NB4 (cell line): ENCODE data around the gene ANKRD6.

Experiments
- CTCF ChIP-seq: IDR thresholded peaks from one replicate; pipeline ENCODE4 v1.5.1; 2012; ENCODE audit warnings: low read depth, low read length
- MAX ChIP-seq: IDR thresholded peaks from 2 replicates; pipeline ENCODE4 v1.6.1; 2011; ENCODE audit warnings: low read depth, low read length
- MYC ChIP-seq: IDR thresholded peaks from 2 replicates; pipeline ENCODE4 v1.6.1; 2011; ENCODE audit warnings: low read depth, low read length
- POLR2A ChIP-seq: IDR thresholded peaks from 2 replicates; pipeline ENCODE4 v1.6.1; 2011; ENCODE audit warnings: mild to moderate bottlenecking; ENCODE audit not compliant: insufficient read length; ENCODE audit errors: extremely low read depth

GRCh38 chr6:89400050-89400449, 32.9 kb upstream of the ANKRD6 start:
- TF ChIP-seq CTCF (no peak), POLR2A (no peak), MYC (no peak), MAX (no peak)
